ENCODE measurements around the gene IGF1. TPM values are rescaled to one million over a fixed set of nuclear protein-coding genes. Genes with fewer than 3 reads are reported as not detected.

Gene IGF1
- total and polyA plus RNA-seq, 9 of the 15 experiments (the other 6 are each of a cell fraction or from before 2014, with no cell fraction given) = 3.7 to 13.9 (median 4.5) TPM

GRCh38 chr12:102406033-102406584 lies 74.3 kb downstream of the IGF1 start (continued):
- TF ChIP-seq, protein P1, sequence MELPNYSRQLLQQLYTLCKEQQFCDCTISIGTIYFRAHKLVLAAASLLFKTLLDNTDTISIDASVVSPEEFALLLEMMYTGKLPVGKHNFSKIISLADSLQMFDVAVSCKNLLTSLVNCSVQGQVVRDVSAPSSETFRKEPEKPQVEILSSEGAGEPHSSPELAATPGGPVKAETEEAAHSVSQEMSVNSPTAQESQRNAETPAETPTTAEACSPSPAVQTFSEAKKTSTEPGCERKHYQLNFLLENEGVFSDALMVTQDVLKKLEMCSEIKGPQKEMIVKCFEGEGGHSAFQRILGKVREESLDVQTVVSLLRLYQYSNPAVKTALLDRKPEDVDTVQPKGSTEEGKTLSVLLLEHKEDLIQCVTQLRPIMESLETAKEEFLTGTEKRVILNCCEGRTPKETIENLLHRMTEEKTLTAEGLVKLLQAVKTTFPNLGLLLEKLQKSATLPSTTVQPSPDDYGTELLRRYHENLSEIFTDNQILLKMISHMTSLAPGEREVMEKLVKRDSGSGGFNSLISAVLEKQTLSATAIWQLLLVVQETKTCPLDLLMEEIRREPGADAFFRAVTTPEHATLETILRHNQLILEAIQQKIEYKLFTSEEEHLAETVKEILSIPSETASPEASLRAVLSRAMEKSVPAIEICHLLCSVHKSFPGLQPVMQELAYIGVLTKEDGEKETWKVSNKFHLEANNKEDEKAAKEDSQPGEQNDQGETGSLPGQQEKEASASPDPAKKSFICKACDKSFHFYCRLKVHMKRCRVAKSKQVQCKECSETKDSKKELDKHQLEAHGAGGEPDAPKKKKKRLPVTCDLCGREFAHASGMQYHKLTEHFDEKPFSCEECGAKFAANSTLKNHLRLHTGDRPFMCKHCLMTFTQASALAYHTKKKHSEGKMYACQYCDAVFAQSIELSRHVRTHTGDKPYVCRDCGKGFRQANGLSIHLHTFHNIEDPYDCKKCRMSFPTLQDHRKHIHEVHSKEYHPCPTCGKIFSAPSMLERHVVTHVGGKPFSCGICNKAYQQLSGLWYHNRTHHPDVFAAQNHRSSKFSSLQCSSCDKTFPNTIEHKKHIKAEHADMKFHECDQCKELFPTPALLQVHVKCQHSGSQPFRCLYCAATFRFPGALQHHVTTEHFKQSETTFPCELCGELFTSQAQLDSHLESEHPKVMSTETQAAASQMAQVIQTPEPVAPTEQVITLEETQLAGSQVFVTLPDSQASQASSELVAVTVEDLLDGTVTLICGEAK (IDR thresholded peaks at IDR 0.05) = no peak
- TF ChIP-seq, protein P1 (CRISPR knock-in tag; IDR thresholded peaks at IDR 0.05) = no peak
- TF ChIP-seq TRIM25 (IDR thresholded peaks at IDR 0.05; ENCODE audit: borderline replicate concordance) (no peak), KDM4B (IDR thresholded peaks at IDR 0.05; ENCODE audit: borderline replicate concordance in 2 of 2, low read depth in 1 of 2) (no peak), ATF3 (IDR thresholded peaks at IDR 0.05) (no peak), ATF3 (CRISPR knock-in tag; conservative IDR thresholded peaks at IDR 0.05) (no peak), NRF1 (conservative IDR thresholded peaks at IDR 0.05 in 1 of 2, IDR thresholded peaks at IDR 0.05 in 1 of 2) (no peak), MIER1 (IDR thresholded peaks at IDR 0.05; ENCODE audit: low read depth) (no peak), RBFOX2 (IDR thresholded peaks at IDR 0.05; ENCODE audit: low read depth, low read length) (no peak)
- TF ChIP-seq, protein P2, sequence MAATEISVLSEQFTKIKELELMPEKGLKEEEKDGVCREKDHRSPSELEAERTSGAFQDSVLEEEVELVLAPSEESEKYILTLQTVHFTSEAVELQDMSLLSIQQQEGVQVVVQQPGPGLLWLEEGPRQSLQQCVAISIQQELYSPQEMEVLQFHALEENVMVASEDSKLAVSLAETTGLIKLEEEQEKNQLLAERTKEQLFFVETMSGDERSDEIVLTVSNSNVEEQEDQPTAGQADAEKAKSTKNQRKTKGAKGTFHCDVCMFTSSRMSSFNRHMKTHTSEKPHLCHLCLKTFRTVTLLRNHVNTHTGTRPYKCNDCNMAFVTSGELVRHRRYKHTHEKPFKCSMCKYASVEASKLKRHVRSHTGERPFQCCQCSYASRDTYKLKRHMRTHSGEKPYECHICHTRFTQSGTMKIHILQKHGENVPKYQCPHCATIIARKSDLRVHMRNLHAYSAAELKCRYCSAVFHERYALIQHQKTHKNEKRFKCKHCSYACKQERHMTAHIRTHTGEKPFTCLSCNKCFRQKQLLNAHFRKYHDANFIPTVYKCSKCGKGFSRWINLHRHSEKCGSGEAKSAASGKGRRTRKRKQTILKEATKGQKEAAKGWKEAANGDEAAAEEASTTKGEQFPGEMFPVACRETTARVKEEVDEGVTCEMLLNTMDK (IDR thresholded peaks at IDR 0.05; ENCODE audit: borderline replicate concordance, insufficient read depth, low read depth, low read length, poor library complexity, severe bottlenecking) = no peak
- TF ChIP-seq, protein P3, sequence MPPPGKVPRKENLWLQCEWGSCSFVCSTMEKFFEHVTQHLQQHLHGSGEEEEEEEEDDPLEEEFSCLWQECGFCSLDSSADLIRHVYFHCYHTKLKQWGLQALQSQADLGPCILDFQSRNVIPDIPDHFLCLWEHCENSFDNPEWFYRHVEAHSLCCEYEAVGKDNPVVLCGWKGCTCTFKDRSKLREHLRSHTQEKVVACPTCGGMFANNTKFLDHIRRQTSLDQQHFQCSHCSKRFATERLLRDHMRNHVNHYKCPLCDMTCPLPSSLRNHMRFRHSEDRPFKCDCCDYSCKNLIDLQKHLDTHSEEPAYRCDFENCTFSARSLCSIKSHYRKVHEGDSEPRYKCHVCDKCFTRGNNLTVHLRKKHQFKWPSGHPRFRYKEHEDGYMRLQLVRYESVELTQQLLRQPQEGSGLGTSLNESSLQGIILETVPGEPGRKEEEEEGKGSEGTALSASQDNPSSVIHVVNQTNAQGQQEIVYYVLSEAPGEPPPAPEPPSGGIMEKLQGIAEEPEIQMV (tag; conservative IDR thresholded peaks at IDR 0.05; ENCODE audit: low read depth) = no peak

All from K562 (cell line).